CD14-positive monocyte (primary cell): ENCODE data around the gene IQSEC3. TPM values are rescaled to one million over a fixed set of nuclear protein-coding genes. Genes with fewer than 3 reads are reported as not detected.
A peak's percentile ranks its signal among the peaks of the same experiment; 100 is the strongest.

ENCODE experiments used
- DNase-seq, 3 donors: peaks; one replicate each; pipeline ENCODE4 v3.0.0-alpha.2; 2011 to 2022
- H2AFZ ChIP-seq: 2 replicates; pipeline ENCODE4 v1.6.0; 2012; ENCODE audit warnings: mild to moderate bottlenecking, low read depth, low read length, inconsistent platforms; ENCODE audit not compliant: insufficient read depth, poor library complexity, severe bottlenecking
- H3K27ac ChIP-seq, 2 donors: 1 replicate in 1 of 2; 2 replicates in 1 of 2; pipeline ENCODE4 v1.5.1; 2012 to 2013; ENCODE audit warnings: low read length in 2 of 2, control low read depth in 1 of 2, inconsistent platforms in 1 of 2, low read depth in 1 of 2, mild to moderate bottlenecking in 1 of 2
- H3K27me3 ChIP-seq, 2 donors: one replicate each; pipeline versions ENCODE4 v1.6.0 to v1.6.1; 2011 to 2013; ENCODE audit warnings: low read length in 2 of 2; ENCODE audit not compliant: control insufficient read depth in 2 of 2, insufficient read depth in 2 of 2
- H3K36me3 ChIP-seq, 2 donors: replicated peaks in 1 of 2; 1 replicate in 1 of 2; 2 replicates in 1 of 2; pipeline versions ENCODE4 v1.5.1 to v1.6.1; 2012 to 2013; ENCODE audit warnings: low read length in 2 of 2, control low read depth in 1 of 2, inconsistent platforms in 1 of 2, mild to moderate bottlenecking in 1 of 2; ENCODE audit not compliant: insufficient read depth in 2 of 2, control insufficient read depth in 1 of 2
- H3K4me1 ChIP-seq, 2 donors: 1 replicate in 1 of 2; 2 replicates in 1 of 2; pipeline versions ENCODE4 v1.5.1 to v1.6.1; 2012 to 2013; ENCODE audit warnings: low read length in 2 of 2, control low read depth in 1 of 2, inconsistent platforms in 1 of 2, mild to moderate bottlenecking in 1 of 2, moderate library complexity in 1 of 2; ENCODE audit not compliant: insufficient read depth in 2 of 2, control insufficient read depth in 1 of 2
- H3K4me2 ChIP-seq: replicated peaks from 2 replicates; pipeline ENCODE3; 2012; ENCODE audit warnings: low read length, moderate library complexity, mild to moderate bottlenecking; ENCODE audit not compliant: poor library complexity, severe bottlenecking; ENCODE audit errors: extremely low read depth
- H3K4me3 ChIP-seq, 3 experiments: fragments of 200-600 bp in 1 of 3; sonication (generic) in 1 of 3; replicated peaks in 1 of 3; 1 replicate in 2 of 3; 2 replicates in 1 of 3; pipeline ENCODE4 v1.5.1; 2011 to 2013; ENCODE audit warnings: low read length in 3 of 3, mild to moderate bottlenecking in 3 of 3, control low read depth in 2 of 3, low read depth in 2 of 3, inconsistent platforms in 1 of 3, moderate library complexity in 1 of 3
- H3K79me2 ChIP-seq: 2 replicates; pipeline ENCODE4 v1.6.0; 2012; ENCODE audit warnings: mild to moderate bottlenecking, control low read depth, inconsistent platforms, low read length, moderate library complexity; ENCODE audit not compliant: insufficient read depth
- H3K9ac ChIP-seq: 2 replicates; pipeline ENCODE4 v1.6.0; 2017; ENCODE audit warnings: low read length, mild to moderate bottlenecking; ENCODE audit not compliant: insufficient read depth, poor library complexity, severe bottlenecking
- H3K9me3 ChIP-seq, 2 donors: replicated peaks in 1 of 2; 1 replicate in 1 of 2; 2 replicates in 1 of 2; pipeline versions ENCODE4 v1.5.1 to v1.6.1; 2012 to 2013; ENCODE audit warnings: low read length in 2 of 2, control low read depth in 1 of 2; ENCODE audit not compliant: control insufficient read depth in 1 of 2, insufficient read depth in 1 of 2
- H4K20me1 ChIP-seq: 2 replicates; pipeline ENCODE4 v1.6.0; 2012; ENCODE audit warnings: mild to moderate bottlenecking, low read length, control low read depth, moderate library complexity; ENCODE audit not compliant: insufficient read depth
- H3K27ac Mint-ChIP-seq, 7 donors: one replicate each; pipeline ENCODE4 v1.8.0; 2020; ENCODE audit warnings: mild to moderate bottlenecking in 7 of 7, mixed read lengths in 7 of 7, moderate library complexity in 6 of 7, inconsistent platforms in 2 of 7
- H3K27me3 Mint-ChIP-seq, 3 donors: one replicate each; pipeline ENCODE4 v1.8.0; 2021 to 2022; ENCODE audit warnings: low read depth in 3 of 3, mild to moderate bottlenecking in 3 of 3, mixed read lengths in 3 of 3, moderate library complexity in 3 of 3, inconsistent platforms in 1 of 3
- H3K36me3 Mint-ChIP-seq, 2 donors: one replicate each; pipeline ENCODE4 v1.8.0; 2020; ENCODE audit warnings: mixed read lengths in 2 of 2, inconsistent platforms in 1 of 2, mild to moderate bottlenecking in 1 of 2
- H3K4me1 Mint-ChIP-seq: one replicate; pipeline ENCODE4 v1.8.0; 2020; ENCODE audit warnings: mild to moderate bottlenecking, mixed read lengths
- H3K4me3 Mint-ChIP-seq, 2 donors: one replicate each; pipeline ENCODE4 v1.8.0; 2020; ENCODE audit warnings: mild to moderate bottlenecking in 2 of 2, mixed read lengths in 2 of 2, moderate library complexity in 1 of 2
- H3K9me3 Mint-ChIP-seq, 7 donors: one replicate each; pipeline ENCODE4 v1.8.0; 2020 to 2022; ENCODE audit warnings: mixed read lengths in 7 of 7, mild to moderate bottlenecking in 6 of 7, moderate library complexity in 6 of 7, inconsistent platforms in 2 of 7
- CTCF ChIP-seq: fragments of 200-600 bp; IDR thresholded peaks from one replicate; pipeline ENCODE4 v1.8.0; 2022; ENCODE audit warnings: antibody characterized with exemption, mild to moderate bottlenecking
- WGBS: methylation state at CpG from one replicate; pipeline ENCODE4 v1.1.5; 2013; ENCODE audit warnings: missing lambda C conversion rate; ENCODE audit not compliant: insufficient coverage; 5-methylcytosine and 5-hydroxymethylcytosine counted together
- intact Hi-C, 2 donors: fragments of 100-400 bp; cut with micrococcal nuclease; formaldehyde crosslinking; loops; one replicate each; pipeline versions ENCODE4 v1.15.0 to v1.15.1; 2023
- polyA plus RNA-seq, 3 donors: library from polyadenylated mRNA; depleted of rRNA in 1 of 3; unstranded in 2 of 3; stranded (reverse) in 1 of 3; fragments of 300-500 nt in 2 of 3; fragments of >200 nt in 1 of 3; fragmentation: Illumina TruSeq in 2 of 3; gene quantifications; 1 replicate in 2 of 3; 2 replicates in 1 of 3; pipeline ENCODE4 v1.2.3, GENCODE V29; 2012 to 2021

Gene IQSEC3
- polyA plus RNA-seq, 3 donors: not detected

GRCh38 chr12:181921-182320, 115.4 kb downstream of the IQSEC3 start:
- Mint-ChIP-seq H3K27ac (no peak overlapping the region), H3K4me3 (no peak overlapping the region), H3K4me1 (peaks cover 28% of the 10 kb centered on the region), H3K9me3 (peaks cover 0 to 2% (median 0%) of the 10 kb centered on the region in 7 donors), H3K27me3 (peaks cover 2 to 18% (median 10%) of the 10 kb centered on the region in 3 donors), H3K36me3 (no peaks in the 10 kb centered on the region)
- no peak overlapping the region for H3K27ac ChIP-seq
- DNase-seq: no peak
- H3K4me3 ChIP-seq: no peak overlapping the region
- no peaks in the 10 kb centered on the region for H3K79me2 ChIP-seq
- H2AFZ ChIP-seq: no peak overlapping the region
- H3K36me3 ChIP-seq: no peaks in the 10 kb centered on the region
- H4K20me1 ChIP-seq: no peaks in the 10 kb centered on the region
- no peak overlapping the region for H3K9ac ChIP-seq
- H3K4me2 ChIP-seq: no peak overlapping the region
- peaks cover 26 to 34% of the 10 kb centered on the region in 2 donors for H3K4me1 ChIP-seq
- TF ChIP-seq CTCF: no peak
- WGBS: 94% methylated on average over 15 of the region's 17 CpGs
- H3K9me3 ChIP-seq: no peaks in the 10 kb centered on the region
- H3K27me3 ChIP-seq: no peaks in the 10 kb centered on the region
- intact Hi-C loops: no loop called here

DNA sequence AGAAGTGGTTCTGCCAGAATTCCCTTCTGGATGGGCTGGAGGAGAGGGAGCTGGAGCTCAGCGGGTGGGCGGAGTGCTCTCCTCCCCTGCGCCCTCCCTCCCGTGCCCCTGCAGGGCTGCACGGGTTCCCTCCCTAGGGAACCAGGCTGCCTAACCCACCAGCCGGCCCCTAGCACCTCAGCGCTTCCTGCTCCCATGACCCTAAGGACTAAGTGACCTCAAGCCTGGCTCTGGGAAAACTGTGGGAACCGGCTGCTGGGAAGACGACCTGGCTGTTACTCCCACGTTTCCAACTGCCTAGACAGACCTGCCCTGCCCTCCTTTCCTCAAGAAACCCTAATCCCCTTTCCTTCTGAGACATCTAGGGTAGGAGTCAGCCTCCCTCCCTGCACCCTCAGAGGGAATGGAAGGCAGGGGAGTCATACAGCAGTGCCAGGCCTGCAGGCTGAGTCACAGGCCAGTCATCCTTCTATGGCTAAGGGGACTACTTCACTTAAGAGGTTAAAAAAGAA, 115.9 kb downstream of the IQSEC3 start:
- Histone ChIP-seq H3K9ac (no peak overlapping the region), H3K79me2 (no peaks in the 10 kb centered on the region), H3K36me3 (no peaks in the 10 kb centered on the region), H3K4me1 (peaks cover 26 to 32% of the 10 kb centered on the region in 2 donors), H2AFZ (no peak overlapping the region), H3K27ac (no peak overlapping the region), H3K4me3 (no peak overlapping the region), H4K20me1 (no peaks in the 10 kb centered on the region), H3K27me3 (no peaks in the 10 kb centered on the region), H3K4me2 (no peak overlapping the region), H3K9me3 (no peaks in the 10 kb centered on the region)
- no peak for TF ChIP-seq CTCF
- Mint-ChIP-seq H3K27ac (no peak overlapping the region), H3K36me3 (no peaks in the 10 kb centered on the region), H3K4me1 (peaks cover 28% of the 10 kb centered on the region), H3K27me3 (peaks cover 4 to 22% (median 14%) of the 10 kb centered on the region in 3 donors), H3K4me3 (no peak overlapping the region), H3K9me3 (peaks cover 0 to 3% (median under 1%) of the 10 kb centered on the region in 7 donors)
- peak in 2 of 3 donors; percentile 6 to 34 for DNase-seq
- intact Hi-C loops: no loop called here
- WGBS: 94% methylated on average over 3 of the region's 10 CpGs
